HepG2 (cell line): Measurements from ENCODE around the gene ANKRD12. TPM values are rescaled to one million over a fixed set of nuclear protein-coding genes. Genes with fewer than 3 reads are reported as not detected.

Experiments used
- ATAC-seq: fragments of 200-7000 bp; cut with Tn5 transposase; 3 replicates; pipeline ENCODE4 v1.9.1; 2020; ENCODE audit warnings: mild to moderate bottlenecking, moderate library complexity
- BruUV-seq: library from RNA; stranded (reverse); fragments of 400-500 nt; replicated peaks from 2 replicates; lab custom pipeline; 2021; lab: Mats Ljungman, UMichigan
- CTCF ChIA-PET: fragments of 300-600 bp; formaldehyde crosslinking; extraction: SDS; loops from one replicate; lab custom pipeline; 2021; ENCODE audit warnings: low total read pairs, inconsistent platforms, low intra/inter-chr PET ratio; lab: Yijun Ruan, JAX
- POLR2A ChIA-PET: fragments of 350-600 bp; sonication (Branson Sonifier 250); formaldehyde crosslinking; loops from one replicate; lab custom pipeline; 2020; ENCODE audit warnings: antibody characterized with exemption, inconsistent platforms; lab: Yijun Ruan, JAX
- DNase-seq: peaks from one replicate; pipeline ENCODE4 v3.0.0-alpha.2; 2015; ENCODE audit warnings: low spot score
- FAIRE-seq: peaks from 3 replicates; lab custom pipeline; 2011; peaks lifted over from hg19 to GRCh38; lab: Jason Lieb, UNC
- H2AFZ ChIP-seq: one replicate; pipeline ENCODE4 v1.6.1; 2011; ENCODE audit warnings: low read length, inconsistent platforms
- H3K27ac ChIP-seq: fragments of 300-600 bp; 3 replicates; pipeline ENCODE4 v1.8.0; 2011; ENCODE audit warnings: mixed run types, mild to moderate bottlenecking, mixed read lengths, low read length, inconsistent platforms; ENCODE audit not compliant: insufficient read depth; ENCODE audit errors: extremely low read length
- H3K27me3 ChIP-seq, 2 experiments: fragments of 200-600 bp in 1 of 2; 2 replicates in 1 of 2; 3 replicates in 1 of 2; pipeline versions ENCODE4 v1.6.0 to v1.8.0; 2011; ENCODE audit warnings: low read length in 2 of 2, mild to moderate bottlenecking in 2 of 2, moderate library complexity in 2 of 2, inconsistent platforms in 1 of 2; ENCODE audit not compliant: insufficient read depth in 2 of 2, control insufficient read depth in 1 of 2
- H3K36me3 ChIP-seq, 2 experiments: fragments of 200-600 bp in 1 of 2; replicated peaks in 1 of 2; 2 replicates in 1 of 2; 3 replicates in 1 of 2; pipeline versions ENCODE4 v1.5.1 to v1.8.0; 2011; ENCODE audit warnings: low read length in 2 of 2, inconsistent platforms in 1 of 2; ENCODE audit not compliant: insufficient read depth in 2 of 2, control insufficient read depth in 1 of 2
- H3K4me1 ChIP-seq: 2 replicates; pipeline ENCODE4 v1.5.1; 2012; ENCODE audit warnings: low read length, inconsistent platforms; ENCODE audit not compliant: insufficient read depth
- H3K4me2 ChIP-seq: 2 replicates; pipeline ENCODE4 v1.6.0; 2011; ENCODE audit warnings: low read depth, low read length, inconsistent platforms
- H3K4me3 ChIP-seq, 3 experiments: fragments of 200-600 bp in 1 of 3; sonication (generic), shearing (Covaris generic) in 1 of 3; replicated peaks in 1 of 3; 2 replicates each; pipeline ENCODE4 v1.5.1; 2011 to 2016; ENCODE audit warnings: low read length in 3 of 3, inconsistent platforms in 2 of 3, low read depth in 2 of 3, mild to moderate bottlenecking in 2 of 3, control low read depth in 1 of 3, mixed read lengths in 1 of 3; ENCODE audit not compliant: insufficient read depth in 1 of 3
- H3K79me2 ChIP-seq: one replicate; pipeline ENCODE4 v1.6.1; 2011; ENCODE audit warnings: low read length, inconsistent platforms; ENCODE audit not compliant: insufficient read depth
- H3K9ac ChIP-seq: 2 replicates; pipeline ENCODE4 v1.6.0; 2011; ENCODE audit warnings: mild to moderate bottlenecking, low read depth, low read length, inconsistent platforms; ENCODE audit not compliant: insufficient read depth
- H3K9me3 ChIP-seq: 2 replicates; pipeline ENCODE4 v1.5.1; 2012; ENCODE audit warnings: mild to moderate bottlenecking, low read length
- H4K20me1 ChIP-seq: 2 replicates; pipeline ENCODE4 v1.6.0; 2011; ENCODE audit warnings: inconsistent platforms, mild to moderate bottlenecking, low read length, moderate library complexity; ENCODE audit not compliant: insufficient read depth
- CREB1 ChIP-seq, 2 experiments: fragments of 450-650 bp in 1 of 2; IDR thresholded peaks; 2 replicates each; pipeline ENCODE4 v1.6.1; 2016 to 2017; ENCODE audit warnings: control low read depth in 1 of 2, mild to moderate bottlenecking in 1 of 2, missing compliant biosample characterization in 1 of 2, missing genetic modification characterization in 1 of 2
- FOXJ3 ChIP-seq: sonication (generic); formaldehyde crosslinking; IDR thresholded peaks from 2 replicates; pipeline ENCODE4 v1.4.0; 2020; ENCODE audit warnings: missing genetic modification reagents, mild to moderate bottlenecking, borderline replicate concordance
- GLI4 ChIP-seq: sonication (generic); formaldehyde crosslinking; IDR thresholded peaks from 2 replicates; pipeline ENCODE4 v1.5.1; 2020; ENCODE audit warnings: missing genetic modification reagents, mild to moderate bottlenecking, moderate library complexity, borderline replicate concordance
- KDM2A ChIP-seq: sonication (generic); formaldehyde crosslinking; IDR thresholded peaks from 2 replicates; pipeline ENCODE4 v1.4.0; 2020; ENCODE audit warnings: low read depth, missing genetic modification reagents, borderline replicate concordance
- MAFG ChIP-seq: sonication (generic); formaldehyde crosslinking; IDR thresholded peaks from 2 replicates; pipeline ENCODE4 v1.5.1; 2020; ENCODE audit warnings: mild to moderate bottlenecking, missing genetic modification reagents
- NFE2 ChIP-seq: sonication (generic); formaldehyde crosslinking; IDR thresholded peaks from 2 replicates; pipeline ENCODE4 v1.4.0; 2020; ENCODE audit warnings: missing genetic modification reagents
- SPEN ChIP-seq: sonication (generic); formaldehyde crosslinking; IDR thresholded peaks from 2 replicates; pipeline ENCODE4 v1.5.1; 2020; ENCODE audit warnings: low read depth, mild to moderate bottlenecking, missing genetic modification reagents
- TOPORS ChIP-seq: sonication (generic); formaldehyde crosslinking; IDR thresholded peaks from 2 replicates; pipeline ENCODE4 v1.8.0; 2023; ENCODE audit warnings: mild to moderate bottlenecking, missing genetic modification reagents
- ZFAT ChIP-seq: sonication (generic); formaldehyde crosslinking; conservative IDR thresholded peaks from 2 replicates; pipeline ENCODE4 v1.8.1; 2023; ENCODE audit warnings: missing genetic modification reagents, inconsistent platforms
- ZGPAT ChIP-seq: IDR thresholded peaks from 2 replicates; pipeline ENCODE4 v1.6.1; 2016; ENCODE audit warnings: mild to moderate bottlenecking
- ZNF280D ChIP-seq: sonication (generic); formaldehyde crosslinking; IDR thresholded peaks from 2 replicates; pipeline ENCODE4 v1.5.1; 2020; ENCODE audit warnings: mild to moderate bottlenecking, missing genetic modification reagents
- ZNF343 ChIP-seq: sonication (generic); formaldehyde crosslinking; IDR thresholded peaks from 2 replicates; pipeline ENCODE4 v1.4.0; 2020; ENCODE audit warnings: mild to moderate bottlenecking, missing genetic modification reagents
- ZNF530 ChIP-seq: sonication (generic); formaldehyde crosslinking; IDR thresholded peaks from 2 replicates; pipeline ENCODE4 v1.5.0; 2020; ENCODE audit warnings: low read depth, mild to moderate bottlenecking, missing genetic modification reagents
- ZNF609 ChIP-seq: sonication (generic); formaldehyde crosslinking; IDR thresholded peaks from 2 replicates; pipeline ENCODE4 v1.4.0; 2020; ENCODE audit warnings: mild to moderate bottlenecking, missing genetic modification reagents, borderline replicate concordance
- ZNF816 ChIP-seq: sonication (generic); formaldehyde crosslinking; IDR thresholded peaks from 2 replicates; pipeline ENCODE4 v1.8.0; 2022; ENCODE audit warnings: missing genetic modification reagents, mild to moderate bottlenecking, borderline replicate concordance
- in situ Hi-C: cut with HindIII; loops from 2 replicates; pipeline ENCODE4 v1.10.0; 2017; ENCODE audit warnings: low pct_unique_long_range_greater_than_20kb; ENCODE audit not compliant: extremely low pct_ligation_motif_present
- intact Hi-C: fragments of 100-400 bp; cut with micrococcal nuclease; formaldehyde crosslinking; loops from one replicate; pipeline ENCODE4 v1.10.0; 2022; ENCODE audit not compliant: unreplicated experiment
- polyA plus RNA-seq, 8 experiments: library from polyadenylated mRNA; depleted of rRNA in 3 of 8; stranded (reverse) in 7 of 8; unstranded in 1 of 8; fragments of >200 nt; fragmentation: Illumina TruSeq in 4 of 8; extraction: Trizol in 4 of 8; gene quantifications; 2 replicates each; pipeline versions ENCODE4 v1.2.1 to v1.2.3, GENCODE V29; 2011 to 2016; ENCODE audit warnings: low read depth in 4 of 8, missing spikeins in 1 of 8, mixed read lengths in 1 of 8; ENCODE audit not compliant: insufficient read depth in 1 of 8
- total RNA-seq, 5 experiments: library from RNA; depleted of rRNA; stranded (reverse); fragments of >200 nt; fragmentation: Illumina TruSeq; extraction: Trizol; gene quantifications; 2 replicates each; pipeline ENCODE4 v1.2.3, GENCODE V29; 2016; ENCODE audit warnings: low read depth in 1 of 5

ANKRD12 gene
- total and polyA plus RNA-seq, 2 of the 13 experiments (the other 11 are each of a cell fraction or from before 2014, with no cell fraction given), result 6.0 to 23.2 TPM

- BruUV-seq, result no TSS peak
- TF ChIP-seq GLI4 (CRISPR knock-in tag) (no peak), ZNF609 (no peak), SPEN (CRISPR knock-in tag) (no peak), ZNF343 (CRISPR knock-in tag) (no peak), ZNF280D (no peak), CREB1 (IDR thresholded peaks at IDR 0.05) (no peak), CREB1 (CRISPR knock-in tag; IDR thresholded peaks at IDR 0.05) (no peak), ZFAT (CRISPR knock-in tag) (no peak), MAFG (CRISPR knock-in tag) (no peak), TOPORS (CRISPR knock-in tag) (no peak), FOXJ3 (no peak), ZNF816 (CRISPR knock-in tag) (no peak), ZGPAT (CRISPR knock-in tag) (no peak), ZNF530 (CRISPR knock-in tag) (no peak), KDM2A (CRISPR knock-in tag) (no peak), NFE2 (CRISPR knock-in tag) (no peak)
- no peak for ATAC-seq
- intact Hi-C loops, result loop anchor here (10.0 kb wide), 1 partner anchor 108 kb away; the partner anchor contains the start of gene TWSG1
- H2AFZ ChIP-seq, result no peak overlapping the region
- DNase-seq, result no peak
- no peaks in the 10 kb centered on the region for H4K20me1 ChIP-seq
- CTCF ChIA-PET, result no interaction called here
- no peaks in the 10 kb centered on the region for H3K4me1 ChIP-seq
- no peaks in the 10 kb centered on the region for H3K79me2 ChIP-seq
- FAIRE-seq, result no peak
- H3K4me3 ChIP-seq, result no peak overlapping the region
- H3K9ac ChIP-seq, result no peak overlapping the region
- no peaks in the 10 kb centered on the region for H3K9me3 ChIP-seq
- in situ Hi-C loops, result no loop called here
- no peak overlapping the region for H3K27ac ChIP-seq
- peaks cover 3 to 28% of the 10 kb centered on the region in 2 experiments for H3K36me3 ChIP-seq
- POLR2A ChIA-PET, result no interaction called here
- no peaks in the 10 kb centered on the region for H3K27me3 ChIP-seq
- no peak overlapping the region for H3K4me2 ChIP-seq
Measured at GRCh38 chr18:9226463-9226862, 89.9 kb downstream of the ANKRD12 start.
